Loucy (cell line): Measurements from ENCODE around the gene YEATS4.

Experiments
- H2AFZ ChIP-seq: fragments of 200-600 bp; sonication (generic); 2 replicates; pipeline ENCODE4 v1.6.0; 2016; ENCODE audit warnings: antibody characterized with exemption, mild to moderate bottlenecking, low read length, moderate library complexity
- H3F3A ChIP-seq: fragments of 200-600 bp; 2 replicates; pipeline ENCODE4 v1.6.0; 2016; ENCODE audit warnings: antibody characterized with exemption, low read depth, mild to moderate bottlenecking
- H3K27me3 ChIP-seq: fragments of 200-600 bp; sonication (generic); 2 replicates; pipeline ENCODE4 v1.6.1; 2014; ENCODE audit warnings: low read length, mild to moderate bottlenecking; ENCODE audit not compliant: insufficient read depth, poor library complexity, severe bottlenecking
- H3K36me3 ChIP-seq: fragments of 200-600 bp; sonication (generic); 2 replicates; pipeline ENCODE4 v1.6.1; 2016; ENCODE audit warnings: low read length; ENCODE audit not compliant: insufficient read depth
- H3K4me1 ChIP-seq: fragments of 200-600 bp; sonication (generic); 2 replicates; pipeline ENCODE4 v1.5.1; 2014; ENCODE audit warnings: low read length, mild to moderate bottlenecking; ENCODE audit not compliant: insufficient read depth, poor library complexity, severe bottlenecking
- H3K4me2 ChIP-seq: fragments of 200-600 bp; sonication (generic); 2 replicates; pipeline ENCODE4 v1.6.0; 2014; ENCODE audit warnings: antibody characterized with exemption, low read length, low read depth, mild to moderate bottlenecking; ENCODE audit not compliant: poor library complexity, severe bottlenecking
- H3K4me3 ChIP-seq: fragments of 200-600 bp; sonication (generic); 2 replicates; pipeline ENCODE4 v1.5.1; 2014; ENCODE audit warnings: low read length, mild to moderate bottlenecking, mixed read lengths; ENCODE audit not compliant: poor library complexity, severe bottlenecking
- H3K79me2 ChIP-seq: fragments of 200-600 bp; sonication (generic); 2 replicates; pipeline ENCODE4 v1.6.1; 2014; ENCODE audit warnings: low read length; ENCODE audit not compliant: insufficient read depth
- H3K9ac ChIP-seq: fragments of 200-600 bp; sonication (generic); 2 replicates; pipeline ENCODE4 v1.6.0; 2014; ENCODE audit warnings: mild to moderate bottlenecking, low read depth, low read length, moderate library complexity; ENCODE audit not compliant: poor library complexity, severe bottlenecking
- H3K9me2 ChIP-seq: fragments of 200-600 bp; sonication (generic); replicated peaks from 2 replicates; pipeline ENCODE4 v1.6.1; 2016; ENCODE audit warnings: low read depth, low read length, mixed read lengths
- H3K9me3 ChIP-seq: fragments of 200-600 bp; sonication (generic); 2 replicates; pipeline ENCODE4 v1.6.1; 2014; ENCODE audit warnings: mild to moderate bottlenecking, antibody characterized with exemption, low read length, low read depth; ENCODE audit not compliant: insufficient read depth
- H4K20me1 ChIP-seq: fragments of 200-600 bp; sonication (generic); 2 replicates; pipeline ENCODE4 v1.6.0; 2014; ENCODE audit warnings: antibody characterized with exemption, low read length, mild to moderate bottlenecking; ENCODE audit not compliant: insufficient read depth, poor library complexity, severe bottlenecking
- CTCF ChIP-seq: fragments of 200-600 bp; sonication (generic); conservative IDR thresholded peaks from 2 replicates; pipeline ENCODE4 v1.5.1; 2014; ENCODE audit warnings: mild to moderate bottlenecking, antibody characterized with exemption, low read length
- EZH2phosphoT487 ChIP-seq: fragments of 200-600 bp; IDR thresholded peaks from 2 replicates; pipeline ENCODE4 v1.6.1; 2018; ENCODE audit warnings: antibody characterized with exemption, mild to moderate bottlenecking, moderate library complexity, borderline replicate concordance

The YEATS4 gene

GRCh38 chr12:69397978-69398377, 38.4 kb downstream of the YEATS4 start:
- no peak overlapping the region for H2AFZ ChIP-seq
- no peaks in the 10 kb centered on the region; the same call in 1 of the 2 replicates for H3K9me3 ChIP-seq
- H4K20me1 ChIP-seq = no peaks in the 10 kb centered on the region
- H3K27me3 ChIP-seq = no peaks in the 10 kb centered on the region
- H3K4me2 ChIP-seq = no peak overlapping the region
- H3K9ac ChIP-seq = no peak overlapping the region
- H3F3A ChIP-seq = no peaks in the 10 kb centered on the region
- TF ChIP-seq CTCF (no peak), EZH2phosphoT487 (no peak)
- H3K9me2 ChIP-seq = no peaks in the 10 kb centered on the region
- H3K4me1 ChIP-seq = no peaks in the 10 kb centered on the region
- no peak overlapping the region for H3K4me3 ChIP-seq
- no peaks in the 10 kb centered on the region for H3K79me2 ChIP-seq
- H3K36me3 ChIP-seq = peaks cover 25% of the 10 kb centered on the region; the same call in 1 of the 2 replicates

GRCh38 chr12:69401940-69402339, 42.4 kb downstream of the YEATS4 start:
- Histone ChIP-seq H2AFZ (no peak overlapping the region), H3K4me3 (no peak overlapping the region), H4K20me1 (no peaks in the 10 kb centered on the region), H3K9me3 (no peaks in the 10 kb centered on the region; the same call in 1 of the 2 replicates), H3K9me2 (no peaks in the 10 kb centered on the region), H3K9ac (no peak overlapping the region), H3K4me1 (no peaks in the 10 kb centered on the region), H3F3A (no peaks in the 10 kb centered on the region), H3K4me2 (no peak overlapping the region), H3K27me3 (no peaks in the 10 kb centered on the region), H3K36me3 (peaks cover 11% of the 10 kb centered on the region; the same call in 1 of the 2 replicates), H3K79me2 (no peaks in the 10 kb centered on the region)
- TF ChIP-seq CTCF = no peak
- no peak for TF ChIP-seq EZH2phosphoT487

GRCh38 chr12:69404851-69405565, 45.5 kb downstream of the YEATS4 start:
- Histone ChIP-seq H2AFZ (no peak overlapping the region), H4K20me1 (no peaks in the 10 kb centered on the region), H3K9ac (no peak overlapping the region), H3K9me3 (no peaks in the 10 kb centered on the region), H3K27me3 (no peaks in the 10 kb centered on the region), H3K4me3 (no peak overlapping the region), H3K4me1 (no peaks in the 10 kb centered on the region), H3F3A (no peaks in the 10 kb centered on the region), H3K9me2 (no peaks in the 10 kb centered on the region), H3K4me2 (no peak overlapping the region), H3K36me3 (peaks cover 3% of the 10 kb centered on the region; the same call in 1 of the 2 replicates), H3K79me2 (no peaks in the 10 kb centered on the region)
- TF ChIP-seq CTCF = no peak
- no peak for TF ChIP-seq EZH2phosphoT487
